Type B pancreatic cell (in vitro differentiated cells): ENCODE measurements around the gene ZNF414. TPM values are rescaled to one million over a fixed set of nuclear protein-coding genes. Genes with fewer than 3 reads are reported as not detected.

Experiments
- DNase-seq: peaks from one replicate; pipeline ENCODE4 v3.0.0; 2021; ENCODE audit warnings: mixed read lengths; ENCODE audit not compliant: unreplicated experiment; ENCODE audit errors: extremely low spot score
- H3K27ac Mint-ChIP-seq: 2 replicates; pipeline ENCODE4 v1.8.0; 2021; ENCODE audit warnings: mild to moderate bottlenecking, mixed read lengths
- H3K27me3 Mint-ChIP-seq: 2 replicates; pipeline ENCODE4 v1.8.0; 2021; ENCODE audit warnings: mixed read lengths
- H3K36me3 Mint-ChIP-seq: 2 replicates; pipeline ENCODE4 v1.8.0; 2021; ENCODE audit warnings: mixed read lengths
- H3K4me1 Mint-ChIP-seq: one replicate; pipeline ENCODE4 v1.8.0; 2021; ENCODE audit warnings: mixed read lengths; ENCODE audit not compliant: unreplicated experiment
- H3K4me3 Mint-ChIP-seq: 2 replicates; pipeline ENCODE4 v1.8.0; 2021; ENCODE audit warnings: mild to moderate bottlenecking, mixed read lengths
- H3K9me3 Mint-ChIP-seq: 2 replicates; pipeline ENCODE4 v1.8.0; 2021; ENCODE audit warnings: mixed read lengths
- CTCF ChIP-seq: fragments of 200-600 bp; sonication (generic); conservative IDR thresholded peaks from 2 replicates; pipeline ENCODE4 v1.5.0; 2021; ENCODE audit warnings: antibody characterized with exemption, mild to moderate bottlenecking
- total RNA-seq: library from RNA; stranded (reverse); gene quantifications from 2 replicates; pipeline ENCODE4 v1.2.1, GENCODE V29; 2021; ENCODE audit warnings: low replicate concordance

The ZNF414 gene
- total RNA-seq, 1 donor from 2014 or later: 25.4 TPM

DNA sequence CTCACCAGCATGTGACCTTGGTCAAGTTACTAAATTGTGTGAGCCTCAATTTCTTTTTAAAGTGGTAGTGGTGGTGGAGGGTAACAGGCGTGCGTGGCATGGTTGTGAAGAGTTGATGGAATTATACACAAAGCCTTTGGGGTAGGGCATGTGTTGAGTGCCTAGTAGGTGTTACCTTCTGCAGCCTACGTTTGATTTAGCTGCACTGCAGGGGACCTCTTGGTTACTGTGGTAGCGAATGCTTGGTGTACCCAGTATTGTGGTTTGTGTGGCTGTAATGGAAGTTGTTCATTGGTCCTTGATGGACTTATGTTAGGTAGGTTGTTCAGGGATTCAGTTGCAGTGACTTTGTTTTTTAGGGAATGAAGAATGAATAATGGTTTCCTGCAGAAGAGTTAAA lies 36.1 kb downstream of the ZNF414 start:
- no peaks in the 10 kb centered on the region for H3K27me3 Mint-ChIP-seq
- peaks cover 30% of the 10 kb centered on the region for H3K36me3 Mint-ChIP-seq
- no peak for DNase-seq
- peak overlapping the region; percentile 52 for H3K27ac Mint-ChIP-seq
- H3K9me3 Mint-ChIP-seq: no peaks in the 10 kb centered on the region
- no peak overlapping the region for H3K4me3 Mint-ChIP-seq
- no peak for TF ChIP-seq CTCF
- peaks cover 19% of the 10 kb centered on the region for H3K4me1 Mint-ChIP-seq

- Mint-ChIP-seq H3K36me3 (peaks cover 29% of the 10 kb centered on the region), H3K4me3 (no peak overlapping the region), H3K4me1 (peaks cover 18% of the 10 kb centered on the region), H3K27ac (peak overlapping the region; percentile 53), H3K27me3 (no peaks in the 10 kb centered on the region), H3K9me3 (no peaks in the 10 kb centered on the region)
- TF ChIP-seq CTCF: no peak
- DNase-seq: no peak
Measured at GRCh38 chr19:8476524-8476923, 37.4 kb downstream of the ZNF414 start.

DNA sequence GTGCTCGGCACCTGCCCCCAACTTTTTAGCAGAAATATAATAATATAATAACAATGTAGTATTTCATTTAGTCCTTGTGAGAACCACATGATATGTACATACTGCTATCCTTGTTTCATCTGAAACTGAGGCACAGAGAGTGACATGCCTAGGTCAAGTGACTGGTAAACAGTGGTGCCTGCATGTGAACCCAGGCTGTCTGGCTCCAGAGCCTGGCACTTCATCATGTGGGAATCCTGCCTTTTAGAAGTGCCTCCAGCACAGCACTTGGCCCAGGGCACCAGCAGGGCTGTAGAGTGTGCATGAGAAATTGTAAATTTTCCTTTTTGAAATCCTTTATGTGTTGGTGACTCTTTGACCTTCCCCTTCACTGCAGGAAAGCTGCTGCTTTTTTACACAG lies 39.0 kb downstream of the ZNF414 start:
- TF ChIP-seq CTCF: no peak
- Mint-ChIP-seq H3K4me1 (peaks cover 8% of the 10 kb centered on the region), H3K27ac (no peak overlapping the region), H3K36me3 (peaks cover 32% of the 10 kb centered on the region), H3K27me3 (no peaks in the 10 kb centered on the region), H3K4me3 (no peak overlapping the region), H3K9me3 (no peaks in the 10 kb centered on the region)
- no peak for DNase-seq

GRCh38 chr19:8473648-8474476 lies 40.1 kb downstream of the ZNF414 start:
- Mint-ChIP-seq H3K4me3 (no peak overlapping the region), H3K9me3 (no peaks in the 10 kb centered on the region), H3K27me3 (no peaks in the 10 kb centered on the region), H3K27ac (no peak overlapping the region), H3K36me3 (peaks cover 42% of the 10 kb centered on the region), H3K4me1 (peaks cover 8% of the 10 kb centered on the region)
- no peak for TF ChIP-seq CTCF
- no peak for DNase-seq

GRCh38 chr19:8469613-8470368 lies 44.2 kb downstream of the ZNF414 start:
- no peak for TF ChIP-seq CTCF
- no peaks in the 10 kb centered on the region for H3K9me3 Mint-ChIP-seq
- DNase-seq: no peak
- H3K27me3 Mint-ChIP-seq: no peaks in the 10 kb centered on the region
- H3K4me3 Mint-ChIP-seq: no peak overlapping the region
- H3K4me1 Mint-ChIP-seq: peaks cover 4% of the 10 kb centered on the region
- peaks cover 59% of the 10 kb centered on the region for H3K36me3 Mint-ChIP-seq
- H3K27ac Mint-ChIP-seq: peak overlapping the region; percentile 1
